Posterior cingulate gyrus (tissue), 11 donors: Measurements from ENCODE around the gene CAPRIN1.
"Not testable (repeated sequence)": the region's sequence is repeated elsewhere in the genome, so short reads cannot be mapped to it uniquely, and the experiment has no call there.

ENCODE experiments used
- DNase-seq, 10 donors: peaks; one replicate each; pipeline versions ENCODE4 v3.0.0 to v3.0.0-alpha.2; 2020 to 2021; ENCODE audit warnings: mixed read lengths in 3 of 10
- intact Hi-C: fragments of 100-400 bp; cut with DNase I; formaldehyde crosslinking; loops from one replicate; pipeline ENCODE4 v1.15.1; 2023

CAPRIN1 gene

DNA sequence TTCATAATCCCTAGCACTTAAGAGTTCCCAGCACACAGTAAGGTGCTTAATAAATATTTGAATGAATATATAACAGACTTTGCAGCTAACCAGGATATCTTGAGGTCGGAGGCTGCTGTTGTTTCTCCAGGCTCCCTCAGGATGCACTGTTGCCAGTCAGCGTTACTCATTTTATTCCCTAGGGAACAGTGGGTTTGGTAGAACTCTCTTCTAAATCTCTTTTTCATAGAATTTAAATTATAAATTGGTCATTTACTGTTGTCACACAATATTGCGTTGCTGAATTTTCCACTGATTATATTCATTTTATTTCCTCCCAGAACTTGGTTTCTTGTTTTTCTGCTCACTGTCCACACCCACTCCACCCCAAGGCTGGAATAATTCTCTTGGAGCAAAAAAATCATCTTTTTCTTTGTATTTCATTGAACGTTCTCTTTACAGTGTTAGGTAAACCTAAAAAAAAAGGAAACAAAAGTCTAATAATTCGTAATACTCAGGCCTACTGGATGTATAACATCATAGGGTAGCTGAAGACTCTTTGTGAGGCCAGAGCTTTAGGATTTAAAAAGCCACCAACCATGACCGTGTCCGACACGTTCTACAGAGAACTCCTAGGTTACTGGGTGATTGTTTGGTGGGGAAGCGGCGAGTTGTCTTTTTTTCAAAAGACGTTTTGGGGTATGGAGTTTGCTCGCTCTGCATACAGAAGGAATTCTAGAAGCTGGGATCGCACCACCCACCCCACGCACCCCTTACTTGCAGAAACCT, 766 bp upstream of the CAPRIN1 start:
- intact Hi-C loops = loop anchor here (1.0 to 5.0 kb wide), 3 partner anchors 53 to 307 kb away; partner anchors contain the start of genes ABTB2 and NAT10
- DNase-seq = no peak

- peak; percentile 79 to 98 (median 85) for DNase-seq
- intact Hi-C loops = loop anchor here (5.0 kb wide), 2 partner anchors 55 to 305 kb away; partner anchors contain the start of gene ABTB2
Observed at GRCh38 chr11:34052036-34052607, 591 bp downstream of the CAPRIN1 start.

DNA sequence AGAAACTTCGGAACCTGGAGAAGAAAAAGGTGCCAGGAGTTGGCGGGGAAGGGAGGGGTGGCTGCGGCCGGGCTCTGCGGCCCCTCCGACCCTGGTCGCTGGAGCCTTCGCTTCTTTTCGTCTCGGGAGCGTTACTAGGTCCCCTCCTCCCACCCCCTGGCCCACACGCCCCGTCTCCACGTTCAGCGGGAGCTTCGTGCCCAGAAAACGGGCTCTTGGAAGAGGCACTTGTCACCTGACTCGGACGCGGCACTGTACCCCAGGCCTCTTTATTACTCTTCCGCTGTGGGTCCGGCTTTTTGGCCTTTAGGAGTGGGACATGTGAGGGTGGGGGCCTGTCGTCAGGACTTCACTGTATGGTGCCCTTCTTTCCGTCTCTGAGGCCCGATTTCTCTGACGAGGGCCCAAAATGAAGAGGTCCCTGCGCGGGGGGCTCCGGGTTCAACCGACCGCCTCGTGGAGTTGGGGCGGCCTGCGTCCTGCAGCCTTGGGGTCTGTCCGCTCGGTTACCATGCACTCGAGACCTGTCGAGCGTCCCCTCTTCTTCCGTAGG, 1.2 kb downstream of the CAPRIN1 start:
- intact Hi-C loops = loop anchor here (5.0 kb wide), 2 partner anchors 55 to 305 kb away; partner anchors contain the start of gene ABTB2
- DNase-seq = peak in 4 of 10 donors; percentile 21 to 79 (median 46)

DNA sequence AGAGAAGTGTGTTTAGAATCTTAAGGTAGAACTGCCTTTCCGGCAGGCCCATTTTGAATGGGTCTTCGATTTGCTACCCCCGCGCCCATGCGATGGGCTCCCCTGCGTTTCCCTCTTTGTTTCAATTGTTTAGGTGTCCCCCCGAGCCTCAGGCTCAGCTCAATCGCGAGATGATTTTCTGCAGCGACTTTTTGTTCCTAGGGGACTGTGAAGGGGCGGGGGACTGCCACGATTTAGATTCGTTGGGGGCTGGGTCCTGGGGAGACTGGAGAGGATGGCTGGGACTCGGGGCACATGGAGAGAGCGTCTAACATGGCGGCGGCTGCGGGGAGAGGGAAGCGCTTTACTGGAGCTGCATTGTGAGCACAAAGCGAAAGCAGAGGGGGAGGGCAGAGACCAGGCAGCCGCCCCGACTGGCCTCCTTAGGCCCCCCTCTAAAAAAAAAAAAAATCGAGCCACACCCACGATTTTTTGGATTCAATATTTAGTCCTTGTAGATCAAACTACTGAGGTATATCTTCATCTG, 1.7 kb downstream of the CAPRIN1 start:
- peak; percentile 32 to 93 (median 54) for DNase-seq
- intact Hi-C loops = loop anchor here (5.0 kb wide), 2 partner anchors 56 to 304 kb away; partner anchors contain the start of gene ABTB2

DNA sequence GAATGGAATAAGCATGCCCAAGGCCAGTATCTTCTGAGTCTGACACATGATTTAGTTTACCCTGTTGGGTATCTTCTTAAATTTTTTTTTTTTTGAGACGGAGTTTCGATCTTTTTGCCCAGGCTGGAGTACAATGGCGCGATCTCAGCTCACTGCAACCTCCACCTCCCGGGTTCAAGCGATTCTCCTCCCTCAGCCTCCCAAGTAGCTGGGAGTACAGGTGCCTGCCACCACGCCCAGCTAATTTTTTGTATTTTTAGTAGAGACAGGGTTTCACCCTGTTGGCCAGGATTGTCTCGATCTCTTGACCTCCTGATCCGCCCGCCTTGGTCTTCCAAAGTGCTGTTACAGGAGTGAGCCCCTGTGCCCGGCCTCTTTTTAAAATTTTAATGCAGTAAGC, 2.8 kb downstream of the CAPRIN1 start:
- intact Hi-C loops = loop anchor here (5.0 kb wide), 2 partner anchors 57 to 303 kb away; partner anchors contain the start of gene ABTB2
- not testable (repeated sequence) for DNase-seq

DNA sequence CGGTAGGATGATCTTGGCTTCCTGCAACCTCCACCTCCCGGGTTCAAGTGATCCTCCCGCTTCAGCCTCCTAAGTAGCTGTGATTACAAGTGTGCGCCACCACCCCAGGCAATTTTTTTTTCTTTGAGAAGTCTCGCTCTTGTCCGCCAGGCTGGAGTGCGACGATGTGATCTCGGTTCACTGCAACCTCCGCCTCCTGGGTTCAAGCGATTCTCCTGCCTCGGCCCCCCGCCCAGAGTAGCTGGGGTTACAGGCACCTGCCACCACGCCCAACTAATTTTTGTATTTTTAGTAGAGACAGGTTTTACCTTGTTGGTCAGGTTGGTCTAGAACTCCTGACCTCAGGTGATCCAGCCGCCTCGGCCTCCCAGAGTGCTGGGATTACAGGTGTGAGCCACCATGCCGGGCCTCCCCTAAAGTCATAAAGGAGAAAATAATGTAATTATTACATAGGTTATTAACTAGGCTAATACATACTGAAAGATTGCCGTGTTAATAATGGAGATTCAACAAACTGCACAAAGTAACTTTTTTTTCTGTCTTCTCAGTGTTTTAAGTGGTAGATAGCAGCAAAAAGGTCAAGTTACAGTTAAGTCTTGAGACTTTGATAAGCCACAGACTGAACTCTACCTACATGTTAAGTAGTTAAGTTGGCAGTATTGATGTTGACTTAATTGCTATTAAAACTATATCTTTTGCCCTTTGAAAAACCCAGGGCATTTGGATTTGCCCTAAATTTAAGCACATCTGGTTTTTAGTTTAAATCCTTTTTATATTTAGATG, 3.9 kb downstream of the CAPRIN1 start:
- intact Hi-C loops = no loop called here
- DNase-seq = no peak

DNA sequence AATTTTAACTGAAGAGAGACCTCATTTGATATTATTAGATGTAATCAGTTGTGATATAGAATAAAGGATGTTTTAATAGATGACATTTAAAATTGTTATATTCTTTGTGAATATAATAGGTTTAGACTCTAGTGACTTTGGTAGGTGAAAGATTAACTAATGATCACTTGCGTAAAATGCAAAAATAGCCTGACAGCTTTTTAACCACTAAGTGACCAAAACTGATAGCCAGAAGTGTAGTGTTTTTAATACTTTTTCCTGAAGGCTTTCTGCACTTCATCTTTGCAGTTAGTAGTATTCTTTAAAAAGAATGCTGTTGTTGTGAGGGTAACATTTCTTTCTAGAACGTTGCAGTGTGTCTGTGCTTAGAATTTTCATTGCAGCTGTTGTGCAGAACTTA, 5.1 kb downstream of the CAPRIN1 start:
- intact Hi-C loops = no loop called here
- no peak for DNase-seq

GRCh38 chr11:34063061-34063795, 11.7 kb downstream of the CAPRIN1 start:
- no peak for DNase-seq
- intact Hi-C loops = no loop called here

- no peak for DNase-seq
- intact Hi-C loops = no loop called here
Observed at GRCh38 chr11:34064291-34064690, 12.8 kb downstream of the CAPRIN1 start.

DNA sequence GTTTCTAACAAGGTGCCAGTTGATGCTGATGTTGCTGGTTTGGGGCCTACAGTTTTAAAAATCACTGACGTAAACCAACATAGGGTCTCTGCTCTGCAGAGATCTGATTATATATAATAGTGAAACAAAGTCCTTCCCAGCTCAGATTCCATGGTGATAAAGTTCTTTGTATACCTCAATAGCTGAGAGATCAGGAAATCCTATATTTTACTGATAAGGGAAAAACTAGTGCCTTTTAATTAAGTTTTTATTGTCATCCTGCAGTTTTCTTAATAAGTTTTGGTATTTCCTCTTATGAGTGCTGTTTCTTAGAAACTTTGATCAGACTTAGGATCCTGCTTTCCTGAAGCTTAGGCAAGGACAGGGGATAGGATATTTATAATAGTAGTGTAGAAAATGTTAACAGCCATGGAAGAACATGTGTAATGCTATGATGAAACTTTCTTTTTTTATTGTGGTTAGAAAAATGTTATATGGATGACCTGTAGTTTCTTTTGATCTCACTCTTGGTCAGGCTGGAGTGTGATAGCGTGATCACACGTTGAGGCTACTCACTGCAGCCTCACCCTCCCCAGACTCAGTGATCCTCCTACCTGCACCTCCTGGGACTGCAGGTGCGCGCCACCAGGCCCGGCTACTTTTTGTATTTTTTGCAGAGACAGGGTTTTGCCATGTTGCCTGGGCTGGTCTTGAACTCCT, 14.1 kb downstream of the CAPRIN1 start:
- intact Hi-C loops = no loop called here
- DNase-seq = no peak

GRCh38 chr11:34066766-34067165, 15.2 kb downstream of the CAPRIN1 start:
- DNase-seq, intact Hi-C loops: not testable (repeated sequence)

- no peak for DNase-seq
- intact Hi-C loops = no loop called here
Observed at GRCh38 chr11:34067383-34068065, 16.0 kb downstream of the CAPRIN1 start.

DNA sequence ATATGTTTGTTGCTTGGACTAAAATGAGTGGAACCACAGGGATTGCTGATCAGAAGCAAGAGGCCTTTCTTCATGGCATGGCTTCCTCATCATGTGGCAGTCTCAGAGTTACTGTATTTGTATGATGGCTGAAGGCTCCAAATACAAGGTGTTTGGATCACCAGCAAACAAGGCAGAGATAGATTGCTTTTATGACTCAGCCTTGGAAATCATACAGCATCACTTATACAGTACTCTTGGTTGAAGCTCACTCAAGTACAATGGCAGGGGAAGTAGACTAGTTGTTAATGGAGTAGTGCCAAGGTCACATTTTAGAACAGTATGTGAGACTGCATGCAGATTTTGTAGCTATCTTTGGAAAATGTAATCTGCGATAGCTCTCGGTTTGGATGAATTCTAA, 16.6 kb downstream of the CAPRIN1 start:
- no peak for DNase-seq
- intact Hi-C loops = no loop called here

DNA sequence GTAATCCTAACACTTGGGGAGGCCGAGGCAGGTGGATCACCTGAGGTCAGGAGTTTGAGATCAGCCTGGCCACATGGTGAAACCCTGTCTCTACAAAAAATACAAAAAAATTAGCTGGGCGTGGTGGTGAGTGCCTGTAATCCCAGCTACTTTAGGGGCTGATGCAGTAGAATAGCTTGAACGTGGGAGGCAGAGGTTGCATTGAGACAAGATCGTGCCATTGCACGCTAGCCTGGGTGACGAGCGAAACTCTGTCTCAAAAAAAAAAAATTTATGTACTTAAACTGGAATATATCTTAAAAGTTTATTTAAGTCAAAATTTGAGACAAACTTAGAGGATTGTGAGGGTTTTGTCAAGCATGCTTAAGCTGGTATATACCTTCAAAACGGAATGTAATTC, 19.8 kb downstream of the CAPRIN1 start:
- intact Hi-C loops = not testable (repeated sequence)

GRCh38 chr11:34072041-34072440, 20.5 kb downstream of the CAPRIN1 start:
- intact Hi-C loops = no loop called here
- no peak for DNase-seq

More for the DNA sequence above, 19.8 kb downstream of the CAPRIN1 start:
- not testable (repeated sequence) for DNase-seq

- intact Hi-C loops = no loop called here
- no peak for DNase-seq
Observed at GRCh38 chr11:34072832-34073231, 21.3 kb downstream of the CAPRIN1 start.

DNA sequence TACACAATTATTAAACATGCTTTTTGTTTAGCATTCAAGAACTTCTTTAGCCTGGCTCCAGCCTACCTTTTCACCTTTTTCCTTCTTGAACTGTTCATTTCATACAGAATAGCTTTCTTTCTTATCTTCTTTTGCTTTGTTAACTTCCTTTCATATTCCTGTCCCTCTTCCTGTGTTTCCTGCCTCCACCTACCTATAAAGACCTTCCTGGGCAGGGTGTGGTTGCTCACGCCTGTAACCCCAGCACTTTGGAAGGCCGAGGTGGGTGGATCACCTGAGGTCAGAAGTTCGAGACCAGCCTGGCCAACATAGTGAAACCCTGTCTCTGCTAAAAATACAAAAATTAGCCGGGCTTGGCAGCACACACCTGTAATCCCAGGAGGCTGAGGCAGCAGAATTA, 22.9 kb downstream of the CAPRIN1 start:
- intact Hi-C loops = no loop called here
- no peak for DNase-seq

- intact Hi-C loops = no loop called here
- DNase-seq = no peak
Observed at GRCh38 chr11:34075178-34075820, 23.8 kb downstream of the CAPRIN1 start.
